ENCODE data around the gene PALLD.
"Not testable (repeated sequence)": the region's sequence is repeated elsewhere in the genome, so short reads cannot be mapped to it uniquely, and the experiment has no call there.

Gene PALLD

GRCh38 chr4:168806247-168806646 is 309.4 kb downstream of the PALLD start:
- DNase-seq, result not testable (repeated sequence)

DNA sequence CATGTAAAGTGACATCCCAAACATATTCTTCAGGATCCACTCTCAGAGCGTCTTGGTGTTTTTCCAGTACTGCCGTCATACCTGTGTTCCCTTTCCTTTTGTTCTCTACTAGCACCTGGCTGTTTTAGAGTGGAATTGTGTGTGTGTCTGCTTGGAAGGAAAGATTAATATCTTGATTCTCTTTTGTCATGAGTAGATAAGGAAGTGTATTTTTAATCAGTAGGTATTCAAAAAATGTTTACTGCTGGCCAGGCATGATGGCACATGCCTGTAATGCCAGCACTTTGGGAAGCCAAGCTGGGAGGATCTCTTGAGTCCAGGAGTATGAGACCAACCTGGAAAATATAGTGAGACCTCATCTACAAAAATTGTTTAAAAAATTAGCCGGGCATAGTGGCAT is 314.4 kb downstream of the PALLD start:
- no peak for DNase-seq

DNA sequence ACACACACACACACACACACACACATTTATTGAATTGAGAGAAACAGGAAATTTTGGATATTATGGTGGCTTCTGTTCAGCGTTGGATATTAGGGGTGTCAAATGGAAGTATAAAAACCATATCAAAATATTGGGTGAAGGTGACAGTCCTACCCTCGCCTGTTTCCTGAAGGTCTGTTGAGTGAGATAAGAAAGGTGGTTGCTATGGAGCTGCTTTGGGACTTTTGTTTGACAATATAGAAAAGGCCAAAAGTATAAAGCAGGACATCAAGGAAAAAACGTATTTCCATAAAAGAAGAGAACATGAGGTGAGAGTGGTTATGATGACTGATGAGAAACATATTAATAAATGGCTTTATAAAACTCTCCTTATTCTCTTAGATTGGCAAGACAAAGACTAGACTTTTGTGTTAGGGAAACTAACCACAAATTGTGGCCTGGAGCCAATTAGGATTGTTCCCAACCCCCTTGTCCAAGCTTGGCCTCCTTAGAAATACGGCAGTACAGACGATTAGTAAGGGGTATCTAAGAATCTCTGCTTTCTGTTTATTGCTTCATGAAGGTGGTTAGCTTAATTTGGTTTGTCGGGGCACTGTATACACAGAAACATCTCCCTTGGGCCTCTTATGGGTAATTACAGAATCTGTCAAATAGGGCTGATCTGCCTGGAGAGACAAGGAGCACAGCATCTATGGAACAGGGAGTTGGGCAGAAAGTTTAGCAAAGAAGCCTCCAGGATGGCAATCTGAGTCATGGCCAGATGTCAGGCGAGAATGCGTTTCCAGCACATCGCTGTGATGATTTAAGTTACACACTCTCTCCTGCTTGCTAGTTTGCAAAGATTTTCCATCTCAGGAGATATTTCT is 315.2 kb downstream of the PALLD start:
- DNase-seq, result no peak

DNA sequence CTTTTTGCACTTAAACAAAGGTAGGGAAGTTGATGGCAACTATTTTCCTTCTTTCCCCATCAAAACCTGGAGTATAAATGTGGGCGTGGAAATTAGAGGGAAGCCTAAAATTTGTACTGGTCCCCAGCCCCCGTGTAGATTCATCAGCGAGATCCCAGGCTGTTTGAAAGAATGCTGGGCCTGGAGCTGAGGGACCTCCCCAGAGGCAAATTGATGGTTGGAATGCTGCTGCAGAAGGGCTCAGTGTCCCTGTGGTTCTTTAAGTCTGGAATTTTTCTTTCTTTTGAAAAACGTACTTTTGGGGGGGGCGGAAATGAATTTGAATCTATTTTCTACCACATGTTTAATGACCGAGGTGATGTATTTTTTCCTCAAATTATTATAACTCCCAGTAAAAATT is 316.0 kb downstream of the PALLD start:
- DNase-seq, result no peak

DNA sequence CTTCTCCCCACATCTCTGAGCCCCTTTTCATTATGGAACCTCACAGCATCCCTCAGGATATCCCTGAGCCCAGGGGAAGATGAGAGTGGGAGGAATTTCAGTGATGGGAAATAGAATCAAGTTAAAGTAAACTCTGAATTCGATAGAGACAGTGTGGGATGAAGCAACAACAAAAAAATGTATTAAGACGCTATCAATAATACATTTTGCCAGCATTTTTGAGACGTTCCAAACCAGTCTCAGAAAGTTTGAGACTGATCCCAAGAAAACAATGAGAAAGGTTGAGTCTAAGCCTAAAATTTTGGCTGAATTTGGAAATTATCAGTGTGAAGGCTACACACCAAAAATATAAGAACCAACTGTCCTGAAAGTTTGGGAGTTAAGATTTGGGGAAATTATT is 317.0 kb downstream of the PALLD start:
- DNase-seq, result no peak

DNA sequence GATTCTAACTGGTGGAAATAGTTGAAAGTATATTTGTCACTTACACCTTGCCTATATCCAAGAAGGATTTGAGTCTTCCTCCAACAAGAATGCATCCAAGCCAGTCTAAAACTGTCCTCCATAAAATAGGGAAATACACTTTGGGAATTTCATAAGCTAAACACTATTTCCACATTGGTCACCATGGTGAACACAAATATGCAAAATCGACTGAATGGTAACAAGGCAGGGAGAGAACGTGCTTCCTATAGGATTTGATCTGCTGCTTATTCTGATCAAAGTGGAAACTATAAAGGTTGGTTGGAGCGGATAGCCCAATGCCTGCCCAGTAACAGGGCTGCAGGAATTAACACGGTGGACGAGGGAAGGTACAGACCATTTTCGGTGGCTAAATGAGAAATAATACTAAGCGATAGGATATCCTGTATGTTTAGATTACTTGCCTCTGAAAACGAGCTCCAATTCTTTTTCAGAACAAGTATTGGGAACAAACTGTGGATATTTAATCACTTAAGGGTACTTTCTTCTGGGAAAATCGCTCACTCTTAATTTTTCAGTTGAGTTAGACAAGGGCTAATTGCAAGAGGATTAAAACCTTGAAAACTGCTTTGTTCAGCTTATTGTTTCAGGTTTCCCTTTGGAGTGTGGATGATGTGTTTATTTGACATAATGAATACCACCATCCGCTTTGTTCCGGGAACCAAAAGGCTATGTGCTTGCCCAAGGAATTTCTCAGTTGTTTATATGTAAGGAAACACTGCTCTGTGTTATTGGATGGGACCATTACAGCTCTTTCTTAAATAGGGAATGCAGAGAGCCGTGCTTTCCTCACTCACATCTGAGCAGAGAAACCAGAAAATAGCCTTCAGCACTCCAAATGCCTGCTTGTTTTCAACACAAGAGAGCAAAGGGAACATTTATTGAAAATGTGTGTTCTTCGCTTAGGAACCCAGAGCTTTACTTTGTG is 318.8 kb downstream of the PALLD start:
- no peak for DNase-seq

DNA sequence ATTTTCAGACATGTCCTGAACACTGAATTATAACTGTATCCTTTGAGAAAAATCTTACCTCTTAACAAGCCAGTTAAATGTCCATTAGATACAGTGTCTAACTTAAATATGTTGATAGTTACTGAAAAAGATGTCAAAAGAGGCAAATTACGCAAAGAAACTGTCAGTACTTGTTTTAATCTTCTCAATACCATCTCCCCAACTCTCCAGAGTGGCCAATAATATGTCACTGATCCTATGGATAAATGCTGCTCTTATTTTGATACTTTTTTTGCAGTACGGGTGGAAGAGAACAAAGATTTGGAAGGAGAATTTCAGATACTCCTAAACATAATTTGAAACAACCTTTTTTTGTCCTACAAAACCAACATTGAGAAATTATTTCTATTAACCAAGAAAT is 320.5 kb downstream of the PALLD start:
- DNase-seq, result no peak

GRCh38 chr4:168822481-168822880 is 325.6 kb downstream of the PALLD start:
- DNase-seq, result no peak

- DNase-seq, result no peak
Measured at GRCh38 chr4:168825975-168826374, 329.1 kb downstream of the PALLD start.

DNA sequence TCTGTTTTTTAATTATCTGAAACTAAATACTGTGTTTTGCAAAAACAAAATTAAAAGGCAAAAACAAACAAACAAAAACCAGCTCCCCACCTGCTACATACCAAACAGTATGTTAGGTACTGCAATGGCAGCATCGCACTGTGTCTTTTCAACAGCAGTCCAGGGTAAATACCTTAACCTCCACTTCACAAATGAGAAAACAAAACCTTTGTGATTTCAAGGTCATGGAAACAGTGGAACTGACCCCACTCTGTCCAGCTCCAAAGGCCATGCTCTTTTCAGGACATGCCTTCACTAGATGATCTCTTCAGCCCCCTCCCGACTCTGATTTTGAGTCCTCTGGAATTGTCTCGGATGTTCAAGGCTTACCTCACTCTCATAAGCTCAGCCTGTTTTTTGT is 329.8 kb downstream of the PALLD start:
- no peak for DNase-seq

- DNase-seq, result no peak
Measured at GRCh38 chr4:168830777-168831512, 334.1 kb downstream of the PALLD start.

DNA sequence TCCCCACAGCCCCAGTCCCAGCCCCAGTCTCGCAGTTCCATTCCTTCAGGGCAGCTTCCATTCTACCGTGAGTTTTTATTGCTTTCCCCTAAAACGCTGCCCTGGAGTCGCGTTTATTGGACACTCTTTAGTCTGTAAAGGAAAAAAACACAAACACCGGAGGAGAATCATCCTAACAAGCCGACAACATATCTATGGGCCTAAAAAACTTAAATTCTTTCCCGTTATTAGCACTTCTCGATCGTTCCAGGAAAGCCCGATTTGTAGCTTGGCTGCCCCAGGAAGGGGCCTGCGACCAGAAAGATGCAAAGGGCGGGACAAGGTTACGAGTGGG is 334.7 kb downstream of the PALLD start:
- DNase-seq, result no peak

DNA sequence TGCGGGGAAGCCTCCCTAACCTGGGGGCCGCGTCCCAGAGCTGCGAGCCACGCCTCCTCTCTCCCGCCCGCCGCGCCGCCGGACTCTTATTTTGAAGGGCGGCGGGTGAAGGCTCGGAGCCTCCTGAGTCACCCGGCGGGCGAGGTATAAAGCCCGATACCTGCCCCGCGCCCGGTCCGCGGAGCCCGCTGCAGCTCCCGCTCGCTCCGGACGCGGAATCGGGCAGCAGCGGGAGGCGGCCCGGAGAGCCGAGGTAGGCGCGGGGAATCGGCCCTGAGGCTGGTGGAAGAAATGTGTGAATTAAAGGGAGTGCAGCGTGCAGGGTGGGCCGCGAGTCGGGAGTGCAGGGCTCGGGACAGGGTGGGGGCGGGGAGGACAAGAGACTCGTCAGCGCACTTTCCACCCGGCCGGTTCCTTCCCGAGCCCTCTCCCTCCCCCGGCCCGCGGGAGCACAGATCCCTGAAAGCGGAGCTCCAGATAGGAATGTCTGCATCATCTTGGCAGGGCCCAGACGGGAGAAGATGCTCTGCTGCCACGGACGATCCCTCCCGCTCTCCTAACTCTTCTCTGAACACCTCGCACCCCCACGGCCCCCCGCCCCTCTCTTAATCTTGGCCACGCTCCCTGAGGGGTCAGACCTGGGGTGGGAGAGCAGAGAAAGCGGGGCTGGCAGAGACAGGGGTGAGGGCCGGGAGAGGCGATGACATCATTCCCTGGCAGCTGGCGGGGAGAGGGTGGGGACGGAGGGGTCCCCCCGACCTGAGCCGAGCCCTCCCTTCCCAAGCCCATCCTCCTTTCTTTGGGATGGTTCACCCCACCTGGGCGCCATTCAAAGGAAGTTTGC is 335.3 kb downstream of the PALLD start:
- peak; percentile 28 for DNase-seq

DNA sequence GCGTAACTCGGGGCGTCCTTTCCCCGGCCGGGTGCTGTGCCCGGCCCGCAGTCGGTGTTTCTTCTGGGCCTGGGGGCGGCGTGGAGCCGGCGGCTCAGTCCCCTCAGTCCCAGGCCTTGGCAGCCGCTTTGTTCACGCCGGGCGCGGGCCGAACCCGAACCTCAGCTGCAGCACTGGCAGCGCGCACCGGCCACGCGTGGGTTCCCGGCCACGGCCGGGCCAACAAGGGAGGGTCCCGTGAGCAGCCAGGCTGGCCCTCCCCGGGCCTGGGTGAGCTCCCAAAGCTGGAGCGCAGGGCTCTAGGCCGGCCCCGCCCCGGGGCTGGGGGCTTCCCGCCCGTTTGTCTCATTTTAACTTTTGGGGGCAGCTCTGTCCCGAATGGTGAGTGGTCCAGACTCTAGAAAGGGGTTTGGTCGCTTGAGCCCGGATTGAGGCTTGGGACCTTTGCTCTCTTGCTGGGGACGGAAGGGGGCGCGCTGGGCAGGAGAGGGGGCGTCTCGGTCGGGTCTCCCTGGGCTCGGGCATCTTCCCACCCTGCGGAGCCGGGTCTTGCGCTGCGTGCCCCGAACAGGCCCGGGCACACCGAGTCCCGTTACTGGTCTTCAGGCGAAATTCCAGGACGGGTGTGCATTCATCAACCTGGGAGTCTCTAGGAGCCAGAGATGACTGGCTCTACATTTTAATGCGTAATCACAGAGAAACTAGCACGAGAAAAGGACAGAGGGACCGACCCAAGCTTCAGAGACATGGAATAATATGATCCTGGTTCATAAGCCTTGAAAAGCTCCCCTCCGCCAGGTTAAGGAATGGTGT is 336.1 kb downstream of the PALLD start:
- DNase-seq, result no peak

DNA sequence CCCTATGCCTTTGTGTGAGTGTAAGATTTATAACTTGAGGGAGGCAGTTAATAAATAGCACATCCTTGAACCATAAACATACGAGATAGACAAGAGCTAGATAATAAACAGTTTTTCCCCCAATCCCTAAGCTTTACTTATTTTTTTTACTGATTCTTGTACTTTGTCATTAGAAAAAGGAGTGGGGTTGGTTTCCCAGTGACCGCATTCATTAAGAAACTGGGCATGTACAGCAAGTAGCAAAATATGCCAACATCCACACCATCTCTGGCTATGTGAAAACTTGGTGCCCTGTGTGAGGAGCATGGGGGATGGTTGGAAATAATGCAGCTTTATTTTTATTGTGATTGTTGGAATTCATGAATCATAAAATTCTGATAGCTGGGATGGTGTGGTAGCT is 337.0 kb downstream of the PALLD start:
- DNase-seq, result no peak

DNA sequence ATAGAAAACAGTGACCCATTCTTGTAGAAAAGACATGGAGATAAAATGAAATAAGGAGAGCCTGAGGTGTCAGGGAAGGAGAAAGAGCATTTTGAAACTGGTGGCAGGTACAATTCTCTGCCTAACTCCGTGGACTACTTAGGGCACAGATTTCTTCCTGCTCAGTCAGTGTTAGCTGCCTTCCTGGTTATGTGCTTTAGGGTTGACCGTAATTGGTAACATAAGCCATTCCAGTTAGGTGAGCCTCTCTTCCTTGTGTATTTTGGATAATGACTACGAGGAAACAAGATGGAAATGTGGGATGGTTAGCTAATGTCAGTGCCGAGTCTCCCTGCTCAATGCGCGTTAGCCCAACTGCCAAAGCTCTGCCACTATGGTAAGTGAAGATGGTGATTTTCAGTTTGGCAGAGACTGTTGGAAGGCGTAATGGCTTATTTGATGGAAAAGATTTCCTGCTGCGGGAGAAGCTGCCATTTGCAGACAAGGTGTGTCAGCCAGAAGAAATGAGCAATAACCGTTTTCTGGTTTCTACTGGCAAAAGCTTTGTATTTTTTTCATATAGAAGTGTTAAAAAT is 339.1 kb downstream of the PALLD start:
- no peak for DNase-seq

GRCh38 chr4:168836490-168836889 is 339.6 kb downstream of the PALLD start:
- no peak for DNase-seq

- no peak for DNase-seq
Measured at GRCh38 chr4:168837922-168838321, 341.1 kb downstream of the PALLD start.

- no peak for DNase-seq
Measured at GRCh38 chr4:168839758-168840391, 343.0 kb downstream of the PALLD start.

DNA sequence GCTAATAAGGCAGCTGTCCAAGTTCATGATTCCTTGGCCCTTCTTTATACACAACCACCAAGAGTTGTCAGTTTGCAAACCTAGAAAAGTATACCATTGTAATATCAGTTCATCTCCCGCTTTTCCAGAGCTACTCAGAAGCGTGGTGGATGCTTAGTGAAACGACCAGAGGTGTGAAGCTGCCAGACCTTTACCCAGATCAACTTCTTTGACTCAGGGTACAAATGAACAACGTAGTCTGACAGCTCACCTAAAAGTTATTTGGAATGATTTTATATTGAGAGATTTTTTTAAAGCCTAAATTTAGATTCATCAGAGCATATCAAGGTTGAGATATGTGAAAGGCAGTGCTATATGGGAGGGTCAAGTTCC is 343.5 kb downstream of the PALLD start:
- no peak for DNase-seq
